Upper lobe of right lung (tissue), 1 donor: ENCODE results near the gene DLG5. TPM values are rescaled to one million over a fixed set of nuclear protein-coding genes. Genes with fewer than 3 reads are reported as not detected.
A peak's percentile ranks its signal among the peaks of the same experiment; 100 is the strongest.

ENCODE experiments used
- ATAC-seq: fragments of 200-7000 bp; cut with Tn5 transposase; one replicate; pipeline ENCODE4 v1.9.1; 2020; ENCODE audit warnings: mild to moderate bottlenecking, moderate library complexity
- DNase-seq: peaks from one replicate; pipeline ENCODE4 v3.0.0-alpha.2; 2020
- H3K27ac ChIP-seq: fragments of 200-600 bp; one replicate; pipeline ENCODE4 v1.8.0; 2022
- H3K27me3 ChIP-seq: fragments of 200-600 bp; one replicate; pipeline ENCODE4 v1.8.0; 2022; ENCODE audit warnings: mild to moderate bottlenecking
- H3K36me3 ChIP-seq: fragments of 200-600 bp; one replicate; pipeline ENCODE4 v1.8.0; 2022
- H3K4me1 ChIP-seq: fragments of 200-600 bp; one replicate; pipeline ENCODE4 v1.8.0; 2022
- H3K4me3 ChIP-seq: fragments of 200-600 bp; one replicate; pipeline ENCODE4 v1.8.0; 2022; ENCODE audit warnings: mild to moderate bottlenecking
- H3K9me3 ChIP-seq: fragments of 200-600 bp; one replicate; pipeline ENCODE4 v1.8.0; 2022
- intact Hi-C: fragments of 100-400 bp; cut with DNase I; formaldehyde crosslinking; loops from one replicate; pipeline ENCODE4 v1.11.0; 2022
- long read RNA-seq: library from polyadenylated mRNA; unstranded; transcript quantifications from one replicate; pipeline ENCODE4 v2.0.0, GENCODE V29; 2021
- total RNA-seq: library from RNA; stranded (reverse); fragmentation: NEBNext Ultra II Directional; extraction: Animal tissue kit (Norgen Biotek cat#: 25700); gene quantifications from one replicate; pipeline ENCODE4 v1.2.1, GENCODE V29; 2021
- TF ChIP-seq, protein P1 (sequence below): fragments of 200-600 bp; IDR thresholded peaks from one replicate; pipeline ENCODE4 v1.8.0; 2022; ENCODE audit warnings: antibody characterized with exemption
- donor health status: DM: no; HTN: yes; CAD: no; lungs with severe emphysema.

DLG5 gene, protein sequence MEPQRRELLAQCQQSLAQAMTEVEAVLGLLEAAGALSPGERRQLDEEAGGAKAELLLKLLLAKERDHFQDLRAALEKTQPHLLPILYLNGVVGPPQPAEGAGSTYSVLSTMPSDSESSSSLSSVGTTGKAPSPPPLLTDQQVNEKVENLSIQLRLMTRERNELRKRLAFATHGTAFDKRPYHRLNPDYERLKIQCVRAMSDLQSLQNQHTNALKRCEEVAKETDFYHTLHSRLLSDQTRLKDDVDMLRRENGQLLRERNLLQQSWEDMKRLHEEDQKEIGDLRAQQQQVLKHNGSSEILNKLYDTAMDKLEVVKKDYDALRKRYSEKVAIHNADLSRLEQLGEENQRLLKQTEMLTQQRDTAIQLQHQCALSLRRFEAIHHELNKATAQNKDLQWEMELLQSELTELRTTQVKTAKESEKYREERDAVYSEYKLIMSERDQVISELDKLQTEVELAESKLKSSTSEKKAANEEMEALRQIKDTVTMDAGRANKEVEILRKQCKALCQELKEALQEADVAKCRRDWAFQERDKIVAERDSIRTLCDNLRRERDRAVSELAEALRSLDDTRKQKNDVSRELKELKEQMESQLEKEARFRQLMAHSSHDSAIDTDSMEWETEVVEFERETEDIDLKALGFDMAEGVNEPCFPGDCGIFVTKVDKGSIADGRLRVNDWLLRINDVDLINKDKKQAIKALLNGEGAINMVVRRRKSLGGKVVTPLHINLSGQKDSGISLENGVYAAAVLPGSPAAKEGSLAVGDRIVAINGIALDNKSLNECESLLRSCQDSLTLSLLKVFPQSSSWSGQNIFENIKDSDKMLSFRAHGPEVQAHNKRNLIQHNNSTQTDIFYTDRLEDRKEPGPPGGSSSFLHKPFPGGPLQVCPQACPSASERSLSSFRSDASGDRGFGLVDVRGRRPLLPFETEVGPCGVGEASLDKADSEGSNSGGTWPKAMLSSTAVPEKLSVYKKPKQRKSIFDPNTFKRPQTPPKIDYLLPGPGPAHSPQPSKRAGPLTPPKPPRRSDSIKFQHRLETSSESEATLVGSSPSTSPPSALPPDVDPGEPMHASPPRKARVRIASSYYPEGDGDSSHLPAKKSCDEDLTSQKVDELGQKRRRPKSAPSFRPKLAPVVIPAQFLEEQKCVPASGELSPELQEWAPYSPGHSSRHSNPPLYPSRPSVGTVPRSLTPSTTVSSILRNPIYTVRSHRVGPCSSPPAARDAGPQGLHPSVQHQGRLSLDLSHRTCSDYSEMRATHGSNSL (N-terminal part only)
- total RNA-seq: 19.3 TPM
- long read RNA-seq, partial matches to known transcripts: 12 of 19 reads
- long read RNA-seq, other reads (novel, unspliced or antisense): 6 of 19 reads

DNA sequence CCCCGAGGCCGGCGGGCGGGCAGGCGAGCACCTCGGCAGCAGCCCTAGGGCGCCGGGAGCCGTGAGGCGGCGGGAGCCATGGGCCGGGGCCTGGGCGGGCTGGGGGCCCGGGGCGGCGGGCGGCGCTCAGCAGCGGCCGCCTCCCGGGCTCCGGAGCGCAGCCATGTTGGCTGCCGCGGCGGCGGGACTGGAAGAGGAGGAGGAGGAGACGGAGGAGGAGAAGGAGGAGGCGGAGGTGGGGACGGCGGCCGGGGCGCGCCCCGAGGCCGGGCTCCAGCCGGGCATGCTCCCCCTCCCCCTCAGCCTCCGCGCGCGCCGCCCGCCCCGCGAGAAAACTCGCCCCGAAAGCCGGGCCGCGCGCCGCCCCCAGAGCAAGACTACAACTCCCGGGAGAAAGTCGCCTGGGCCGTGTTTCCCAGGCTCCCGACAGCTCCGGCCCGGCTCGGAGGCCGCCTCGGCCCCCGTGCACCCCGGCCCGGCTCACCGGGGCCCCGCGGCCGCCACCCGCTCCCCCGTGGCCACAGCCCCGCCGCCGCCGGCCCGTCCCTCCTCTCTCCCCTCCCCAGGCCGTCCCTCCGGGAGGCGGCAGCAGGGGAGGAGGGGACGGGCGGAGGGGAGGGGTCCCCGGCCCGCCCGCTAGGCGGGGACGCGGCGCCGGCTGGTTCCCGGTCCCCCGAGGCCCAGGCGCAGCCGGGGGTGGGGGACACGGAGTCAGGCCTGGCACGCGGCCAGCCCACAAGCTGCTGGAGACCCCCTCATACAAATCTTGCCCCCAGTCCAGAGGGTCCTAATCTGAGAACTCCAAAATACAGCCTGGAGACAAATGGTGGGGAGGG is at the start of gene DLG5:
TSS of gene DLG5 (minus strand) at position 190 of the 836 bp plus-strand sequence. CDS start 235 bp downstream, outside the sequence.
- TF ChIP-seq, protein P1, sequence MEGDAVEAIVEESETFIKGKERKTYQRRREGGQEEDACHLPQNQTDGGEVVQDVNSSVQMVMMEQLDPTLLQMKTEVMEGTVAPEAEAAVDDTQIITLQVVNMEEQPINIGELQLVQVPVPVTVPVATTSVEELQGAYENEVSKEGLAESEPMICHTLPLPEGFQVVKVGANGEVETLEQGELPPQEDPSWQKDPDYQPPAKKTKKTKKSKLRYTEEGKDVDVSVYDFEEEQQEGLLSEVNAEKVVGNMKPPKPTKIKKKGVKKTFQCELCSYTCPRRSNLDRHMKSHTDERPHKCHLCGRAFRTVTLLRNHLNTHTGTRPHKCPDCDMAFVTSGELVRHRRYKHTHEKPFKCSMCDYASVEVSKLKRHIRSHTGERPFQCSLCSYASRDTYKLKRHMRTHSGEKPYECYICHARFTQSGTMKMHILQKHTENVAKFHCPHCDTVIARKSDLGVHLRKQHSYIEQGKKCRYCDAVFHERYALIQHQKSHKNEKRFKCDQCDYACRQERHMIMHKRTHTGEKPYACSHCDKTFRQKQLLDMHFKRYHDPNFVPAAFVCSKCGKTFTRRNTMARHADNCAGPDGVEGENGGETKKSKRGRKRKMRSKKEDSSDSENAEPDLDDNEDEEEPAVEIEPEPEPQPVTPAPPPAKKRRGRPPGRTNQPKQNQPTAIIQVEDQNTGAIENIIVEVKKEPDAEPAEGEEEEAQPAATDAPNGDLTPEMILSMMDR: no peak
- Histone ChIP-seq H3K27me3 (no peaks in the 10 kb centered on the region), H3K4me1 (peaks cover 6% of the 10 kb centered on the region), H3K4me3 (peak within 1 kb of the TSS; percentile 82), H3K27ac (peak within 1 kb of the TSS; percentile 73), H3K9me3 (no peaks in the 10 kb centered on the region), H3K36me3 (no peaks in the 10 kb centered on the region)
- ATAC-seq (peak; percentile 91), DNase-seq (peak; percentile 88)
- intact Hi-C loops: no loop called here

DNA sequence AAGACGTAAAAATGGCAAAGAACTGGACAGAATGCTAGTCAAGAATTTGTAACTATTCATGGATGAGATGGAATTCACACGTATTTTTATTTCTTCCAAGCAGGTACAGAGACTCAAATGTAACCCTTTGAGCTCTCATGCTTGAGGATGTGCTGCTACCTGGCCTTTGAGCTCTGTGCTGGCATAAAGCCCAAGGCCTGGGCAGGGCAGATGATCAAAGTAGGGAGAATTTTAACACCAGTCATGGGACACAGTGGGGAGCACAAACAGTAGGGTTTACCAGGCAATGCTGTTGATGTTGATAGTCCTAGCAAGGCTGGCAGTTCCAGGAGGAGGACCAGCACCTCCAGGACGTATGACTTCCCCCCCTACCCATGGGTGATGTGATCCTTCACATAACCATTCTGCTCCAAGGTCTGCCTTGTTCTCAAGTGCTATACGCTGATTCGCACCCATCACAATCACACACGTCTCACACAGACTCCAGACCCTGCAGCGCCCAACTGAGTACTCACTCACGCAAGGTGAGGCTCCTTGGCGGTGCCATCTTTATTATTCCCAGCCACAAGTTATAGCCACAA is 48.6 kb upstream of the DLG5 start:
- Histone ChIP-seq H3K36me3 (peaks cover 44% of the 10 kb centered on the region), H3K27ac (no peak overlapping the region), H3K4me3 (no peak overlapping the region), H3K4me1 (peaks cover 12% of the 10 kb centered on the region), H3K9me3 (no peaks in the 10 kb centered on the region), H3K27me3 (no peaks in the 10 kb centered on the region)
- ATAC-seq: no peak
- TF ChIP-seq, protein P1: no peak
- no peak for DNase-seq
- intact Hi-C loops: no loop called here

DNA sequence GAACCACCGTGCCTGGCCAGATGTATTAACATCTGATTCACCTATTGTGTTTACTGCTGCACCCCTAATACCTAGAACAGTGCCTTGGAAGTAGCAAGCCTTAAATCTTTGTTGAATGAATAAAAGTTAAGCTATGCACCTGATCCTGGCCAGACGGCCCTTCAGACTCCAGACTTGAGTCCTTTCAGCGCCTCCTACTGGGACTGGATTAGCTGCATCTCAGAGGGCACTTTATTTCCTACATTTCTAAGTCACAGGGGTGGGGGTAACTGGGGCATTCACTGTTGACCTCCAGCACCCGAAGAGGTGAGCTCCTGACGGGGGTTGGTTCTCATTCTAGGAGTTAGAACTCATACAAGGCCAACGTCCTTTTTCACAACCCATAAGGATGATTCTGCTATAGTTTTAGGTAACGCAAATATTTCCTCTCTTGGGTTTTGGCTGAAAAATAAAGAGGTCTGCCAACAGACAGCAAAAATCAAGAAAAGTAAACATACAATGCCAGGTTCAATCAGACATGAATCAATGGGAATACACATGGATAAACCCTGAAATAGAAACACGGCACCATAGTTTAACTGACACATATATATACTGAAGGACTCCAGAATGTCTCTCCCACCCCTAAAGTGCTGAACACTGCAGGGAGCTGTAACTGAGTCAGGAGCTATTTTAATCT is 48.0 kb upstream of the DLG5 start:
- ATAC-seq (peak; percentile 37), DNase-seq (no peak)
- Histone ChIP-seq H3K9me3 (no peaks in the 10 kb centered on the region), H3K27me3 (no peaks in the 10 kb centered on the region), H3K27ac (no peak overlapping the region), H3K36me3 (peaks cover 37% of the 10 kb centered on the region), H3K4me3 (no peak overlapping the region), H3K4me1 (peaks cover 12% of the 10 kb centered on the region)
- intact Hi-C loops: no loop called here
- TF ChIP-seq, protein P1: peak; percentile 23

DNA sequence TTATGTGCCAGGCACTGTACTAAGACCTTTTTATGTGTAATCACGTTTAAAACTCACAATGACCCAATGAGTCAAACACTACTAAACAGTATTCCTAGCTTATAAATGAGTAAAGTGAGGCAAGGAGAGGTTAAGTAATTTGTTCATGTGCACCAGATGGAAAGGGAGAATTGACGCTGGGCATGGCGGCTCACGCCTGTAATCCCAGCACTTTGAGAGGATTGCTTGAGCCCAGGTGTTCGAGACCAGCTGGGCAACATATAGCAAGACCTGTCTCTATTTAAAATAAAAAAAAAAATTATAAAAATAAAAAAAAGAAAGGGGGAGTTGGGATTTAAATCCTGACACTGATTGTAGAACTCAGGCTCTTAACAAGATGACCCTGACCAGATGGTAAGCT is 46.7 kb upstream of the DLG5 start:
- no peak overlapping the region for H3K4me3 ChIP-seq
- intact Hi-C loops: no loop called here
- no peak overlapping the region for H3K27ac ChIP-seq
- ATAC-seq (no peak), DNase-seq (no peak)
- no peaks in the 10 kb centered on the region for H3K9me3 ChIP-seq
- H3K4me1 ChIP-seq: peaks cover 12% of the 10 kb centered on the region
- TF ChIP-seq, protein P1: no peak
- peaks cover 25% of the 10 kb centered on the region for H3K36me3 ChIP-seq
- no peaks in the 10 kb centered on the region for H3K27me3 ChIP-seq
